Panc1 (cell line): Measurements from ENCODE around the gene PDE9A. TPM values are rescaled to one million over a fixed set of nuclear protein-coding genes. Genes with fewer than 3 reads are reported as not detected.

Experiments used
- ATAC-seq: fragments of 200-7000 bp; cut with Tn5 transposase; 2 replicates; pipeline ENCODE4 v1.9.1; 2020; ENCODE audit warnings: mild to moderate bottlenecking, moderate library complexity
- BruUV-seq: library from RNA; stranded (reverse); fragments of 400-500 nt; replicated peaks from 2 replicates; lab custom pipeline; 2021; lab: Mats Ljungman, UMichigan
- CTCF ChIA-PET: fragments of 300-600 bp; sonication (Branson Sonifier 250); formaldehyde crosslinking; loops from one replicate; lab custom pipeline; 2022; ENCODE audit warnings: antibody characterized with exemption; lab: Charles Lee
- POLR2A ChIA-PET: fragments of 300-600 bp; sonication (Branson Sonifier 250); formaldehyde crosslinking; loops from one replicate; lab custom pipeline; 2022; ENCODE audit warnings: antibody characterized with exemption; lab: Charles Lee
- DNase-seq: peaks from one replicate; pipeline ENCODE4 v3.0.0-alpha.2; 2010; ENCODE audit warnings: low read depth, low spot score
- H3K27ac ChIP-seq: 2 replicates; pipeline ENCODE4 v1.5.1; 2011; ENCODE audit warnings: mild to moderate bottlenecking, low read length, inconsistent platforms
- H3K27me3 ChIP-seq: fragments of 200-500 bp; sonication (Bioruptor generic); 2 replicates; pipeline ENCODE4 v1.6.0; 2014; ENCODE audit warnings: low read length, inconsistent platforms; ENCODE audit not compliant: control insufficient read depth, insufficient read depth
- H3K36me3 ChIP-seq: fragments of 200-500 bp; sonication (Bioruptor generic); 2 replicates; pipeline ENCODE4 v1.5.1; 2014; ENCODE audit warnings: inconsistent platforms, mild to moderate bottlenecking, low read length, moderate library complexity; ENCODE audit not compliant: control insufficient read depth, insufficient read depth
- H3K4me1 ChIP-seq: 2 replicates; pipeline ENCODE4 v1.5.1; 2011; ENCODE audit warnings: inconsistent platforms, mild to moderate bottlenecking, low read length, moderate library complexity; ENCODE audit not compliant: control insufficient read depth, insufficient read depth
- H3K4me3 ChIP-seq, 2 experiments: 2 replicates each; pipeline ENCODE4 v1.5.1; 2011 to 2012; ENCODE audit warnings: low read depth in 2 of 2, low read length in 2 of 2, mild to moderate bottlenecking in 2 of 2, inconsistent platforms in 1 of 2, moderate library complexity in 1 of 2
- H3K9me3 ChIP-seq: fragments of 200-500 bp; sonication (Bioruptor generic); 2 replicates; pipeline ENCODE4 v1.5.1; 2014; ENCODE audit warnings: low read depth, mild to moderate bottlenecking, inconsistent platforms, low read length, moderate library complexity; ENCODE audit not compliant: control insufficient read depth, insufficient read depth
- CTCF ChIP-seq: fragments of 450-650 bp; IDR thresholded peaks from 2 replicates; pipeline ENCODE4 v1.5.1; 2017; ENCODE audit warnings: mild to moderate bottlenecking
- POLR2AphosphoS5 ChIP-seq: IDR thresholded peaks from 2 replicates; pipeline ENCODE4 v1.6.1; 2012; ENCODE audit warnings: mild to moderate bottlenecking, low read depth, low read length, moderate library complexity
- REST ChIP-seq, 2 experiments: IDR thresholded peaks; 2 replicates each; pipeline ENCODE4 v1.6.1; 2011 to 2012; ENCODE audit warnings: low read depth in 2 of 2, control low read depth in 1 of 2, low read length in 1 of 2, mild to moderate bottlenecking in 1 of 2, moderate library complexity in 1 of 2; ENCODE audit not compliant: insufficient read depth in 1 of 2
- SIN3A ChIP-seq: IDR thresholded peaks from 2 replicates; pipeline ENCODE4 v1.6.1; 2012; ENCODE audit warnings: low read depth, mild to moderate bottlenecking, low read length, moderate library complexity, borderline replicate concordance; ENCODE audit not compliant: insufficient read depth
- TCF7L2 ChIP-seq: IDR thresholded peaks from 2 replicates; pipeline ENCODE4 v1.6.1; 2011; ENCODE audit warnings: mild to moderate bottlenecking, low read depth, low read length, inconsistent platforms
- in situ Hi-C: cut with HindIII; loops from 2 replicates; pipeline ENCODE4 v1.10.0; 2016; ENCODE audit warnings: low sequenced_read_pairs, low pct_unique_long_range_greater_than_20kb
- intact Hi-C: fragments of 100-400 bp; cut with micrococcal nuclease; formaldehyde crosslinking; loops from one replicate; pipeline ENCODE4 v1.10.0; 2022; ENCODE audit not compliant: unreplicated experiment
- total RNA-seq: library from RNA; stranded (reverse); gene quantifications from one replicate; pipeline ENCODE4 v1.2.1, GENCODE V29; 2021; ENCODE audit not compliant: unreplicated experiment

PDE9A gene
- total RNA-seq, 1 experiment from 2014 or later, result 0.72 TPM

- ATAC-seq, result no peak
- no peaks in the 10 kb centered on the region; the same call in 1 of the 2 replicates for H3K27me3 ChIP-seq
These were observed 3.5 kb downstream of the PDE9A start for GRCh38 chr21:42656872-42657271.

GRCh38 chr21:42657676-42658319 lies 4.4 kb downstream of the PDE9A start:
- no TSS peak for BruUV-seq
- H3K36me3 ChIP-seq, result no peaks in the 10 kb centered on the region

More at GRCh38 chr21:42656872-42657271, 3.5 kb downstream of the PDE9A start:
- no peaks in the 10 kb centered on the region for H3K4me1 ChIP-seq
- ChIA-PET POLR2A (no interaction called here), CTCF (no interaction called here)
- TF ChIP-seq POLR2AphosphoS5 (no peak), TCF7L2 (no peak), REST (IDR thresholded peaks at IDR 0.05; ENCODE audit: insufficient read depth in 1 of 2, low read depth in 2 of 2, low read length in 1 of 2) (no peak), CTCF (no peak), SIN3A (no peak)
- in situ Hi-C loops, result no loop called here
- no peak overlapping the region for H3K4me3 ChIP-seq
- no peak for DNase-seq
- H3K9me3 ChIP-seq, result no peaks in the 10 kb centered on the region
- intact Hi-C loops, result no loop called here
- H3K27ac ChIP-seq, result no peak overlapping the region
- no TSS peak for BruUV-seq
- no peaks in the 10 kb centered on the region for H3K36me3 ChIP-seq

More at GRCh38 chr21:42657676-42658319, 4.4 kb downstream of the PDE9A start:
- ATAC-seq (no peak), DNase-seq (no peak)
- ChIA-PET CTCF (no interaction called here), POLR2A (no interaction called here)
- Histone ChIP-seq H3K4me1 (no peaks in the 10 kb centered on the region), H3K4me3 (no peak overlapping the region), H3K9me3 (no peaks in the 10 kb centered on the region), H3K27me3 (no peaks in the 10 kb centered on the region; the same call in 1 of the 2 replicates), H3K27ac (no peak overlapping the region)
- no peak for TF ChIP-seq REST (IDR thresholded peaks at IDR 0.05; ENCODE audit: insufficient read depth in 1 of 2, low read depth in 2 of 2, low read length in 1 of 2)
- no peak for TF ChIP-seq CTCF
- no peak for TF ChIP-seq POLR2AphosphoS5
- TF ChIP-seq SIN3A, result no peak
- no peak for TF ChIP-seq TCF7L2
- intact Hi-C loops (no loop called here), in situ Hi-C loops (no loop called here)
